Gastrocnemius medialis (tissue), 4 donors: ENCODE results near the gene TET1. TPM values are rescaled to one million over a fixed set of nuclear protein-coding genes. Genes with fewer than 3 reads are reported as not detected.

Experiments
- ATAC-seq, 2 donors: fragments of 150-250 bp; one replicate each; pipeline ENCODE4 v1.9.1; 2016
- DNase-seq, 2 donors: peaks; one replicate each; pipeline ENCODE4 v3.0.0-alpha.2; 2019
- H3K27ac ChIP-seq, 4 donors: fragments of 200-600 bp; sonication (generic); 1 replicate in 1 of 4; 2 replicates in 3 of 4; pipeline ENCODE4 v1.5.1; 2016 to 2018; ENCODE audit warnings: mild to moderate bottlenecking in 2 of 4, moderate library complexity in 1 of 4
- H3K27me3 ChIP-seq, 3 donors: fragments of 200-600 bp; sonication (generic) in 2 of 3; 1 replicate in 1 of 3; 2 replicates in 2 of 3; pipeline versions ENCODE4 v1.5.1 to v1.6.0; 2016 to 2019; ENCODE audit warnings: mild to moderate bottlenecking in 1 of 3, moderate library complexity in 1 of 3
- H3K36me3 ChIP-seq, 2 donors: fragments of 200-600 bp; sonication (generic) in 1 of 2; one replicate each; pipeline ENCODE4 v1.5.1; 2017 to 2018
- H3K4me1 ChIP-seq, 2 donors: fragments of 200-600 bp; sonication (generic) in 1 of 2; one replicate each; pipeline ENCODE4 v1.5.1; 2016 to 2017; ENCODE audit warnings: mild to moderate bottlenecking in 2 of 2
- H3K4me3 ChIP-seq, 4 donors: fragments of 200-600 bp; sonication (generic) in 3 of 4; 1 replicate in 1 of 4; 2 replicates in 3 of 4; pipeline ENCODE4 v1.5.1; 2016 to 2019; ENCODE audit warnings: mild to moderate bottlenecking in 2 of 4
- H3K9me3 ChIP-seq, 3 donors: fragments of 200-600 bp; sonication (generic) in 2 of 3; 1 replicate in 1 of 3; 2 replicates in 2 of 3; pipeline ENCODE4 v1.5.1; 2016 to 2019
- POLR2A ChIP-seq, 2 donors: fragments of 450-650 bp; IDR thresholded peaks; one replicate each; pipeline ENCODE4 v1.6.1; 2017; ENCODE audit warnings: antibody characterized with exemption in 2 of 2, mild to moderate bottlenecking in 2 of 2, moderate library complexity in 2 of 2
- in situ Hi-C, 4 donors: fragments of 200-750 bp; cut with MboI; loops; one replicate each; pipeline versions ENCODE4 v1.15.0 to v1.8.0; 2017; ENCODE audit warnings: low sequenced_read_pairs in 4 of 4
- intact Hi-C: fragments of 100-400 bp; cut with DNase I; formaldehyde crosslinking; loops from one replicate; pipeline ENCODE4 v1.15.1; 2023; ENCODE audit warnings: low total_unique reads
- total RNA-seq, 4 donors: library from RNA; depleted of rRNA; stranded (reverse); fragments of >200 nt; gene quantifications; one replicate each; pipeline versions ENCODE4 v1.1.0 to v1.2.3, GENCODE V29; 2016
- TF ChIP-seq, protein P1 (sequence below), 5 experiments: fragments of 450-650 bp in 3 of 5; fragments of 200-600 bp in 2 of 5; sonication (generic) in 2 of 5; IDR thresholded peaks in 4 of 5; conservative IDR thresholded peaks in 1 of 5; 1 replicate in 4 of 5; 2 replicates in 1 of 5; pipeline ENCODE4 v1.5.1; 2016 to 2019; ENCODE audit warnings: antibody characterized with exemption in 5 of 5, mild to moderate bottlenecking in 3 of 5, moderate library complexity in 3 of 5

TET1 gene
- total RNA-seq, 4 donors from 2014 or later, result 1.00 to 2.0 (median 1.4) TPM

DNA sequence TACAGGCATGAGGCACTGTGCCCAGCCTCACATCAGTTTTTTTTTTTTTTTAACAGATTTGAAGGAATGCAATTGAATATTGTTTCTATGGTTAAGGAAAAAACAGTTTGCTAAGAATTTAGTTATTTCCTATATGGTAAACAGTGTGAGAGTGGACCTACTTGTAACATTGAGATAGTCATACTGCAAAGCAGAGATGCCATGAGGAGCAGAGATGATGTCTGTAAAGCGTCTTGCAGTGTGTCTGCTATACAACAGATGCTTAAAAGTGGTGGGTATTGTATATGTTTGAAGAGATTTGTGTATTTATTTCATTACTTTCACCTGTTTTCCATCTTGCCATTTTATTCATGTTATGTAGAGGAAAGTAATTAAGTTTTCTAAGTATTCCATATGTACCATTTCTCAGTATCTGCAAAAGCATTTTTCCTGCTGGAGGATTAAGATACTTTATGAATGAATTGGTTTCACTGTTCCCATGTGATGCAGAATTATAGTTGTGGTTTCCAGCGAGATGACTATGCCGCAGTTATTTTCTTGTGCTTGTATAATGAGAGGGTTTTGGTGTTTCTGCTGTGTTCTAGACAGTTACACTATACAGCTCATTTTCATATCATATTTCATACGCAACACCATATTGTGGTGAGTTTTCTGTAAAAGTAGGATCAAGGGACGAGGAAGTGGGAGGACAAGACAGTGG lies 26.6 kb downstream of the TET1 start:
- ATAC-seq, result no peak
- in situ Hi-C loops, result no loop called here

DNA sequence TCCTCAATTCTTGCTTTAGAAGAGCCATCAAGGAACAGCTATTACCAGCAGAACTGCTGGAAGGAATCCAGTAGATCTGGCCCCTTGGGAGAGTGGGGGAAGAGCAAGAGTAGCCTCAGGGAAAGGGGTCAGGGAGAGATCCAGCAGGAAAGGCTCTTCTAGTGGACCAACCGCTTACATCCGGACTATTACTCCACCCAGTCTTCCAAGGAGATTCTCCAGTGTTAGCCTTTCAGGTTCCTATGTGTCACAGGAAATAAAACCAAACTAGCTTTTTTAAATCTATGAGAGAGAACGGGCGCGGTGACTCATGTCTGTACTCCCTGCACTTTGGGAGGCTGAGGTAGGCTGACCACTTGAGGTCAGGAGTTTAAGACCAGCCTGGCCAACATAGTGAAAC lies 34.3 kb downstream of the TET1 start:
- in situ Hi-C loops, result no loop called here
- DNase-seq, result no peak
- no peak overlapping the region for H3K4me3 ChIP-seq
- TF ChIP-seq POLR2A (IDR thresholded peaks at IDR 0.05), result no peak
- TF ChIP-seq, protein P1, sequence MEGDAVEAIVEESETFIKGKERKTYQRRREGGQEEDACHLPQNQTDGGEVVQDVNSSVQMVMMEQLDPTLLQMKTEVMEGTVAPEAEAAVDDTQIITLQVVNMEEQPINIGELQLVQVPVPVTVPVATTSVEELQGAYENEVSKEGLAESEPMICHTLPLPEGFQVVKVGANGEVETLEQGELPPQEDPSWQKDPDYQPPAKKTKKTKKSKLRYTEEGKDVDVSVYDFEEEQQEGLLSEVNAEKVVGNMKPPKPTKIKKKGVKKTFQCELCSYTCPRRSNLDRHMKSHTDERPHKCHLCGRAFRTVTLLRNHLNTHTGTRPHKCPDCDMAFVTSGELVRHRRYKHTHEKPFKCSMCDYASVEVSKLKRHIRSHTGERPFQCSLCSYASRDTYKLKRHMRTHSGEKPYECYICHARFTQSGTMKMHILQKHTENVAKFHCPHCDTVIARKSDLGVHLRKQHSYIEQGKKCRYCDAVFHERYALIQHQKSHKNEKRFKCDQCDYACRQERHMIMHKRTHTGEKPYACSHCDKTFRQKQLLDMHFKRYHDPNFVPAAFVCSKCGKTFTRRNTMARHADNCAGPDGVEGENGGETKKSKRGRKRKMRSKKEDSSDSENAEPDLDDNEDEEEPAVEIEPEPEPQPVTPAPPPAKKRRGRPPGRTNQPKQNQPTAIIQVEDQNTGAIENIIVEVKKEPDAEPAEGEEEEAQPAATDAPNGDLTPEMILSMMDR (IDR thresholded peaks at IDR 0.05 in 4 of 5, conservative IDR thresholded peaks at IDR 0.05 in 1 of 5), result no peak
- H3K4me1 ChIP-seq, result peaks cover 3 to 4% of the 10 kb centered on the region in 2 donors
- no peaks in the 10 kb centered on the region for H3K9me3 ChIP-seq
- ATAC-seq, result no peak
- intact Hi-C loops, result no loop called here
- peak overlapping the region in 1 of 4 donors; percentile 2 for H3K27ac ChIP-seq
- no peaks in the 10 kb centered on the region for H3K27me3 ChIP-seq
- H3K36me3 ChIP-seq, result no peaks in the 10 kb centered on the region

More for the DNA sequence above, 26.6 kb downstream of the TET1 start:
- TF ChIP-seq POLR2A (IDR thresholded peaks at IDR 0.05), result no peak
- TF ChIP-seq, protein P1 (IDR thresholded peaks at IDR 0.05 in 4 of 5, conservative IDR thresholded peaks at IDR 0.05 in 1 of 5), result no peak
- no peaks in the 10 kb centered on the region for H3K27me3 ChIP-seq
- no peak overlapping the region for H3K27ac ChIP-seq
- no peak overlapping the region for H3K4me3 ChIP-seq
- no peak for DNase-seq
- H3K4me1 ChIP-seq, result no peaks in the 10 kb centered on the region
- H3K36me3 ChIP-seq, result no peaks in the 10 kb centered on the region
- intact Hi-C loops, result no loop called here
- H3K9me3 ChIP-seq, result no peaks in the 10 kb centered on the region

DNA sequence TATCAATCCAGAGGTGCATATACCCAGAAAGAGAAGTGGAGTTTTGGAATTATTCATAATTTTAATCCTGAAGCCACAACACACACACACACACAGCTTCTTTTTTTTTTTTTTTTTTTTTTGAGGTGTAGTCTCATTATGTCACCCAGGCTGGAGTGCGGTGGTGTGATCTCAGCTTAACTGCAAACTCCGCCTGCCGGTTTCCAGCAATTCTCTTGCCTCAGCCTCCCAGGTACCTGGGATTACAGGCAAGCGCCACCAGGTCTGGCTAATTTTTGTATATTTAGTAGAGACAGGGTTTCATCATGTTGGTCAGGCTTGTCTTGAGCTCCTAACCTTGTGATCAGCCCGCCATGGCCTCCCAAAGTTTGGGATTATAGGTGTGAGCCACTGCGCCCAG lies 35.4 kb downstream of the TET1 start:
- H3K4me3 ChIP-seq, result no peak overlapping the region
- in situ Hi-C loops (no loop called here), intact Hi-C loops (no loop called here)
- H3K4me1 ChIP-seq, result peaks cover 5 to 14% of the 10 kb centered on the region in 2 donors
- no peaks in the 10 kb centered on the region for H3K36me3 ChIP-seq
- H3K9me3 ChIP-seq, result no peaks in the 10 kb centered on the region
- no peaks in the 10 kb centered on the region for H3K27me3 ChIP-seq
- ATAC-seq (no peak), DNase-seq (no peak)
- H3K27ac ChIP-seq, result no peak overlapping the region
- TF ChIP-seq, protein P1 (IDR thresholded peaks at IDR 0.05 in 4 of 5, conservative IDR thresholded peaks at IDR 0.05 in 1 of 5), result no peak
- no peak for TF ChIP-seq POLR2A (IDR thresholded peaks at IDR 0.05)

DNA sequence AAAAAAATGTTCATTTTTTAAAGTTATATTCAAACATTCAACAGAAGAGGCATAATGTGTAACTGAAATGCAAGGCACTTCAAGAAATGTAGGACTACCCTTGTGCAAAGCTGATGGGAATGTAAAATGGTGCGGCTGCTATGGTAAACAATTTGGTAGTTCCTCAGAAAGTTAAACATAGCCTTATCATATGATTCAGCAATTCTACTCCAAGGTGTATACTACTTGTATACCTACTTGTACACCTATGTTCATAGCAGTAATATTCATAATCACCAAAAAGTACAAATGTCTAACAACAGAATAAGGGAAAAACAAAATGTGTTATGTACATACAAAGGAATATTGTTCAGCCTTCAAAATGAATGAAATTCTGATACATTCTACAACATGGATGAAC lies 37.3 kb downstream of the TET1 start:
- TF ChIP-seq, protein P1 (IDR thresholded peaks at IDR 0.05 in 4 of 5, conservative IDR thresholded peaks at IDR 0.05 in 1 of 5), result no peak
- no peak for TF ChIP-seq POLR2A (IDR thresholded peaks at IDR 0.05)
- no peaks in the 10 kb centered on the region for H3K9me3 ChIP-seq
- intact Hi-C loops (no loop called here), in situ Hi-C loops (no loop called here)
- no peaks in the 10 kb centered on the region for H3K27me3 ChIP-seq
- no peaks in the 10 kb centered on the region for H3K36me3 ChIP-seq
- DNase-seq, result no peak
- no peak overlapping the region for H3K27ac ChIP-seq
- H3K4me1 ChIP-seq, result peaks cover 17 to 33% of the 10 kb centered on the region in 2 donors
- H3K4me3 ChIP-seq, result no peak overlapping the region
- ATAC-seq, result no peak
